GM13976 (cell line): ENCODE measurements around the gene SKIC2.
"Not testable (repeated sequence)": the region's sequence is repeated elsewhere in the genome, so short reads cannot be mapped to it uniquely, and the experiment has no call there.

Source experiments
- DNase-seq: peaks from one replicate; pipeline ENCODE4 v3.0.0; 2012; ENCODE audit warnings: low spot score
- in situ Hi-C: fragments of 300-500 bp; cut with MboI; formaldehyde crosslinking; loops from one replicate; pipeline ENCODE4 v1.12.0; 2022; ENCODE audit warnings: low sequenced_read_pairs, mixed read lengths, inconsistent platforms; ENCODE audit not compliant: unreplicated experiment
- TF ChIP-seq, protein P1 (sequence below): IDR thresholded peaks from 2 replicates; pipeline ENCODE4 v1.5.1; 2012; ENCODE audit warnings: borderline replicate concordance, mild to moderate bottlenecking; ENCODE audit not compliant: insufficient read depth; ENCODE audit errors: extremely low read depth, missing control alignments, control extremely low read depth

SKIC2 gene

GRCh38 chr6:31971993-31972708 is 13.2 kb downstream of the SKIC2 start, which contains the start of gene DXO:
TSS of gene DXO (minus strand) at chr6:31972138. CDS start at chr6:31971675, 463 bp downstream.
- TF ChIP-seq, protein P1, sequence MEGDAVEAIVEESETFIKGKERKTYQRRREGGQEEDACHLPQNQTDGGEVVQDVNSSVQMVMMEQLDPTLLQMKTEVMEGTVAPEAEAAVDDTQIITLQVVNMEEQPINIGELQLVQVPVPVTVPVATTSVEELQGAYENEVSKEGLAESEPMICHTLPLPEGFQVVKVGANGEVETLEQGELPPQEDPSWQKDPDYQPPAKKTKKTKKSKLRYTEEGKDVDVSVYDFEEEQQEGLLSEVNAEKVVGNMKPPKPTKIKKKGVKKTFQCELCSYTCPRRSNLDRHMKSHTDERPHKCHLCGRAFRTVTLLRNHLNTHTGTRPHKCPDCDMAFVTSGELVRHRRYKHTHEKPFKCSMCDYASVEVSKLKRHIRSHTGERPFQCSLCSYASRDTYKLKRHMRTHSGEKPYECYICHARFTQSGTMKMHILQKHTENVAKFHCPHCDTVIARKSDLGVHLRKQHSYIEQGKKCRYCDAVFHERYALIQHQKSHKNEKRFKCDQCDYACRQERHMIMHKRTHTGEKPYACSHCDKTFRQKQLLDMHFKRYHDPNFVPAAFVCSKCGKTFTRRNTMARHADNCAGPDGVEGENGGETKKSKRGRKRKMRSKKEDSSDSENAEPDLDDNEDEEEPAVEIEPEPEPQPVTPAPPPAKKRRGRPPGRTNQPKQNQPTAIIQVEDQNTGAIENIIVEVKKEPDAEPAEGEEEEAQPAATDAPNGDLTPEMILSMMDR, result no peak
- DNase-seq, result peak; percentile 99
- in situ Hi-C loops, result no loop called here

GRCh38 chr6:31972709-31973350 is 13.9 kb downstream of the SKIC2 start:
- no peak for DNase-seq
- TF ChIP-seq, protein P1, result no peak
- in situ Hi-C loops, result no loop called here

DNA sequence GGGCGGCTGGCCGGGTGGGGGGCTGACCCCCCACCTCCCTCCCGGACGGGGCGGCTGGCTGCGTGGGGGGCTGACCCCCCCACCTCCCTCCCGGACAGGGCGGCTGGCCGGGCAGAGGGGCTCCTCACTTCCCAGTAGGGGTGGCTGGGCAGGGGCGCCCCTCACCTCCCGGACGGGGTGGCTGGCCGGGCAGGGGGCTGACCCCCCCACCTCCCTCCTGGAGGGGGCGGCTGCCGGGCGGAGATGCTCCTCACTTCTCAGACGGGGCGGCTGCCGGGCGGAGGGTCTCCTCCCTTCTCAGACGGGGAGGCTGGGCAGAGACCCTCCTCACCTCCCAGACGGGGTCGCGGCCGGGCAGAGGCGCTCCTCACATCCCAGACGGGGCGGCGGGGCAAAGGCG is 17.1 kb downstream of the SKIC2 start:
- in situ Hi-C loops, DNase-seq: not testable (repeated sequence)

- DNase-seq, result no peak
- in situ Hi-C loops, result no loop called here
Observed at GRCh38 chr6:31977816-31978431, 18.9 kb downstream of the SKIC2 start.

DNA sequence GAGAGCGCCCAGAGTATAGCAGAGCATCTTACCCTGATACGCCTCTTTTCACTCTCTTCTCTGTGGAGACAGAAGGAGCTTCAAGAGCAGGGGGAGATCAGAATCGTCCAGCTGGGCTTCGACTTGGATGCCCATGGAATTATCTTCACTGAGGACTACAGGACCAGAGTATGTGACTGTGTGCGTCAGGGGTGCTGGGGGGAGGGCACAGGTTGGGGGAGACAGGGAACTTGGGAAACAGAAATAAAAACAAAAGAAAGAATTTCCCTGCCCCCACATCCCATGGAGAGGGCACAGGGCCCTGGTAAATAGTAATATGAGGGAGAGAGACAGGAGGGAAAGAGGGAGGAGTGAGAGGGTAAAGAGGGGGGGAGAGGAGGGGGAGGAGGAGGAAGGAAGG is 19.9 kb downstream of the SKIC2 start:
- in situ Hi-C loops, result no loop called here
- no peak for DNase-seq

More at GRCh38 chr6:31977816-31978431, 18.9 kb downstream of the SKIC2 start:
- TF ChIP-seq, protein P1, result no peak

DNA sequence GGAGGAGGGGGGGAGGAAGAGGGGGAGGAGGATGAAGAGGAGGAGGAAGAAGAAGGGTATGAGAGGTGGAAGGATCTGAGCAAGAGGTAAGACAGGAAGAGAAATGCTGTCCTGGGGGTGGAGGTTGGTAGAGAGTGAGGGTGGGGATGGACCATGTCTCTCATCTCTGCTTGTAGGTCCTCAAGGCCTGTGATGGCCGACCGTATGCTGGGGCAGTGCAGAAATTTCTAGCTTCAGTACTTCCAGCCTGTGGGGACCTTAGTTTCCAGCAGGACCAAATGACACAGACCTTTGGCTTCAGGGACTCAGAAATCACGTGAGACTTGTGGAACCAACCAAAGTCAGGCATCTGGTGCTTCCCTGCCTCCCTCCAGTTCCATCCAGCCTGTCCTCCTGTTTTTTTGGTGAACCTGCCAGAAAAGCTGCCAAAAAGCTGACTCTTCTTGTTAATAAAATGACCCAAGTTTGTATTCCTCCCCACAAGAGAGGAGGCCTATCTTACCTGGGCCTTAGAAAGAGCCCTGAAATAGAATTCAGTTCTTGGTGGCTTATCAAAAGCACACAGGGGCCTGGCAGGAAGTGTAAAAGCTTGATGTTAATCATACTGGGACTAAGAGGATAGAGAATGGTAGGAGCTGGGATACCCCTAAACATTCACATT is 20.4 kb downstream of the SKIC2 start:
- TF ChIP-seq, protein P1, result no peak
- in situ Hi-C loops, result no loop called here
- no peak for DNase-seq

More for the DNA sequence above, 19.9 kb downstream of the SKIC2 start:
- TF ChIP-seq, protein P1, result no peak

DNA sequence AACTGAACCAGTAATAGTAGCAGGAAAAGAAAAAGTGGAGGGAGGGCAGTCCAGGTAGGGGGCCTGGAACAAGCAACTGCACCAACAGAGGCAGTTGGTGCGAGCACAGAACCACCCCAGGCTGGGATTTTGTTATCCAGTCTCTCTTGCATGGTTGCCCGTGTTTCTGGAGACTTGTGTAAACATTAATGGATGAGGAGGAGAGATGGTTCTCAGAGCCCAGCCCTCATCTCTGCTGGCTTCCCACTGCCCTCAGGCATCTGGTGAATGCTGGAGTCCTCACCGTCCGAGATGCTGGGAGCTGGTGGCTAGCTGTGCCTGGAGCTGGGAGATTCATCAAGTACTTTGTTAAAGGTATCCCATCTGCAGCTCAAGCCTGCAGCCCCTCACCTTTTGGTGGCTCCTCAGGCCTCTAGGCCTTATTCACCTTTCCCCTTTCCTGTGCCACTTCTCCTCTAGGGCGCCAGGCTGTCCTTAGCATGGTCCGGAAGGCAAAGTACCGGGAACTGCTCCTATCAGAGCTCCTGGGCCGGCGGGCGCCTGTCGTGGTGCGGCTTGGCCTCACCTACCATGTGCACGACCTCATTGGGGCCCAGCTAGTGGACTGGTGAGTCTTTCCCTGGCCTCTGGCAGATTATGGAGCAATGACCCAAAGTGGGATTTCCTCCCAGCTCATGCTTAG is 21.4 kb downstream of the SKIC2 start:
- in situ Hi-C loops, DNase-seq: not testable (repeated sequence)

DNA sequence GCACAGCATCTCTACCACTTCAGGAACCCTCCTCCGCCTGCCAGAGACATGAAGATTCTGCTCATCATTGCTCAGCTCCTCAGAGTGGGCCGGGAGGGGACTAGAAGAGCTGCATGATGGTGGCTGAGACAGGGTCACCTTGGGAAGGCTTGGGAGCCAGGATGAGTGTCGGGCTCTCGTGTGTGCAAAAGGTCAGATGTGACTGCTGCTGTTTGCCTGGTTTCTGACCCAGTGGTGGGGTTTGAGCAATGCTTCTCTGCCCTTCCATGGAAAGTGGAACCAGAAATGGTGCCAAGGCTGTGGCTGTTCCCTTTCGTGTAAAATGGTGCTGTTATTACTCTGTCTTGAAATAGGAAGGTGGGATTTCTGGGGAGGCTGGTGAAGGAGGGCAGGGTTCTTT is 22.0 kb downstream of the SKIC2 start:
- in situ Hi-C loops, DNase-seq: not testable (repeated sequence)

GRCh38 chr6:31981744-31982143 is 22.8 kb downstream of the SKIC2 start, which contains the start of gene C4A:
TSS of gene C4A (plus strand) at chr6:31982057. CDS start at chr6:31982108, 51 bp downstream.
- DNase-seq, in situ Hi-C loops: not testable (repeated sequence)

GRCh38 chr6:31989363-31989762 is 30.4 kb downstream of the SKIC2 start:
- DNase-seq, in situ Hi-C loops: not testable (repeated sequence)
